Omental fat pad (tissue), 4 donors: Measurements from ENCODE around the gene NMT2. TPM values are rescaled to one million over a fixed set of nuclear protein-coding genes. Genes with fewer than 3 reads are reported as not detected.
"Not testable (repeated sequence)": the region's sequence is repeated elsewhere in the genome, so short reads cannot be mapped to it uniquely, and the experiment has no call there.

Experiments used
- ATAC-seq: fragments of 150-250 bp; one replicate; pipeline ENCODE4 v1.9.1; 2016; ENCODE audit warnings: mild to moderate bottlenecking, moderate library complexity; ENCODE audit not compliant: low FRiP score
- DNase-seq: peaks from one replicate; pipeline ENCODE4 v3.0.0-alpha.2; 2019; ENCODE audit warnings: low spot score
- total RNA-seq, 4 donors: library from RNA; depleted of rRNA; stranded (reverse); fragments of >200 nt; gene quantifications; one replicate each; pipeline ENCODE4 v1.1.0, GENCODE V29; 2016
- TF ChIP-seq, protein P1 (sequence below), 3 donors: fragments of 450-650 bp; IDR thresholded peaks; one replicate each; pipeline ENCODE4 v1.5.1; 2016 to 2017; ENCODE audit warnings: antibody characterized with exemption in 3 of 3, mild to moderate bottlenecking in 3 of 3, moderate library complexity in 2 of 3

The NMT2 gene
- total RNA-seq, 4 donors from 2014 or later, result 25.1 to 96.4 (median 72.8) TPM

GRCh38 chr10:15208221-15208620, 39.7 kb upstream of the NMT2 start:
- no peak for DNase-seq
- TF ChIP-seq, protein P1, sequence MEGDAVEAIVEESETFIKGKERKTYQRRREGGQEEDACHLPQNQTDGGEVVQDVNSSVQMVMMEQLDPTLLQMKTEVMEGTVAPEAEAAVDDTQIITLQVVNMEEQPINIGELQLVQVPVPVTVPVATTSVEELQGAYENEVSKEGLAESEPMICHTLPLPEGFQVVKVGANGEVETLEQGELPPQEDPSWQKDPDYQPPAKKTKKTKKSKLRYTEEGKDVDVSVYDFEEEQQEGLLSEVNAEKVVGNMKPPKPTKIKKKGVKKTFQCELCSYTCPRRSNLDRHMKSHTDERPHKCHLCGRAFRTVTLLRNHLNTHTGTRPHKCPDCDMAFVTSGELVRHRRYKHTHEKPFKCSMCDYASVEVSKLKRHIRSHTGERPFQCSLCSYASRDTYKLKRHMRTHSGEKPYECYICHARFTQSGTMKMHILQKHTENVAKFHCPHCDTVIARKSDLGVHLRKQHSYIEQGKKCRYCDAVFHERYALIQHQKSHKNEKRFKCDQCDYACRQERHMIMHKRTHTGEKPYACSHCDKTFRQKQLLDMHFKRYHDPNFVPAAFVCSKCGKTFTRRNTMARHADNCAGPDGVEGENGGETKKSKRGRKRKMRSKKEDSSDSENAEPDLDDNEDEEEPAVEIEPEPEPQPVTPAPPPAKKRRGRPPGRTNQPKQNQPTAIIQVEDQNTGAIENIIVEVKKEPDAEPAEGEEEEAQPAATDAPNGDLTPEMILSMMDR (IDR thresholded peaks at IDR 0.05), result no peak
- ATAC-seq, result no peak

GRCh38 chr10:15207410-15207809, 38.9 kb upstream of the NMT2 start:
- not testable (repeated sequence) for DNase-seq, ATAC-seq

- TF ChIP-seq, protein P1 (IDR thresholded peaks at IDR 0.05), result no peak
- ATAC-seq, result no peak
- no peak for DNase-seq
These were observed 34.1 kb upstream of the NMT2 start for GRCh38 chr10:15202639-15203038.

- ATAC-seq, DNase-seq: not testable (repeated sequence)
These were observed 33.8 kb upstream of the NMT2 start for GRCh38 chr10:15202301-15202621.

DNA sequence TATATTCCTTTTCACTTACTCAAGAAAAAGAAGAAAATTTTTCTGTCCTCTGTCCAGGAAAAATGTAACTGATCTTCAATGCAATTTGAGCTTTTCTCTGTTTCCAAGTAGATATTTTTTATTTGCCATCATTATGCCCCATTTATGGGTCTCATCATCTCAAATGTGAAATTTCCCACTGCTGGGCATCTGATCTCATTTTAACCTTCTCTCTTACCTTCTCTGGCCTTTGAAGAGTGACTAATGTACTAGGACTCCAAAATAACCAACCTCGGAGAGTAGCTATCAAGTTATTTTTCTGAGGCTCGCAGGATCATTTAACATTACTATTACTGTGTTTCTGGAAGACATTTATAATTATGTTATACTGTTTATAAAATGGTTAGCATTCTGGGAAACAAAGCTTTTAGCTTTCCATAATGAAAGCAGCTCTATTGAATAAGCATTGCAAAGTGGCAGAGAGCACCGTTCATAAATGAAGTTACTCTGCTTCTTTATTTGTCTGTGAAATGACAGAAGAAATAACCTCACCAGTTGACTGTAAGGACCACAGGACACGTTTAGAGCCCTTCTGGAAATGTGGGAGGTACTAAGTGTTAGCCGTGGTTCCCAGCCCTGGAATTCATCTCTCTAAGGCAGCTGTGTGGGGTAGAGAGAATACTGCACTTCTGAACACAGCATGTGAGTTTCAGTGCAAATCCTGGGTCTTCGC, 33.3 kb upstream of the NMT2 start:
- no peak for DNase-seq
- TF ChIP-seq, protein P1 (IDR thresholded peaks at IDR 0.05), result no peak
- ATAC-seq, result no peak

DNA sequence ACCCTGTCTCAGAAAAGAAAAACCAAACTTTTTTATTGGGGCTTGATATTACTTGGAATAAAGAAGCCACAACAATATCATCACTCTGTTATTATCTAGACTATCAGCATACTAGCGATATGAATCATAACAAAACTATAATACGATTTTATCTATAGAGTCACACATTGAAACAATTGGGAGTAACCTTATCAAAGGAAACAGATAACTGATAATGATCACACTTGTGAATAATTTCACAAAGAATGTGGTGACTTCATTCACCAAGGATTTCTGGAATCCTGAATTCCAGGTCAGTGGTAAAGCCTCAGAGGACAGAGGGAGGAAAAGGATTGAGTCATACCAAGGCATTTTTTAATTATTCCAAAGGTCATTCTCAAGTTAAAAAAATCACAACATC, 32.1 kb upstream of the NMT2 start:
- DNase-seq, result no peak
- ATAC-seq, result peak; percentile 60
- TF ChIP-seq, protein P1 (IDR thresholded peaks at IDR 0.05), result no peak

DNA sequence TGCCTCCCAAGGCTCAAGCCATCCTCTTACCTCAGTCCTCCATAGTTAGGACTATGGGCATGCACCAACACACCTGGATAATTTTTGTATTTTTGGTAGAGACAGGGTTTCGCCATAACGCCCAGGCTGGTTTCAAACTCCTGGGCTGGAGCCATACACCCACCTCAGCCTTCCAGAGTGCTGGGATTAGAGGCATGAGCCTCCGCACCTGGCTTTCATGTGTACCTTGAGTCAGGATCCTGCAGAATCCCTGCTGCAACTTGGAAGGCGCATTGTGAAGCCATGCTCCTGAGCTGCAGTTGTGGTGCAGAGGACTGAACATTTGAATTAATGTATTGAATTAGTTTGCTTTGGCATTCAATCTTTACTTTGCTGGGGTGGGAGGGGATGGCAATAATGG, 29.4 kb upstream of the NMT2 start:
- DNase-seq (no peak), ATAC-seq (no peak)
- TF ChIP-seq, protein P1 (IDR thresholded peaks at IDR 0.05), result no peak

DNA sequence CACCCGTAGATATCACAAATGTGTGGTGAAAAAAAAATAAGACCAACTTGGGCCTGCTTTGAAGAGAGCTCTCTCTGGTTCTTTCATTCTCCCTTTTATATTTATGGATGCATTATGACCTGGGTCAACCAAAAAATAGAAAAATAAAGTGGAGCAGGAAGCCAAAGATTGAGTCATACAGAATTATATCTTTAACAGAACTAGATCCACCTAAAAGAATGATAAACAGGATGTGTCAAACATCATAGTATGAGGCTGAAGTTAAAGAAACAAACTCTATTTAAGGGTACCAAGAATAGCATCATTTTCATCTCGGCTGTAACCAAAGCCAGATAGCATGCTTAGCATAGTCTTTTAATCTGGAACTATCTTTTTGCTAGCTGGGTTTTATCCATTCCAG, 28.8 kb upstream of the NMT2 start:
- ATAC-seq (no peak), DNase-seq (no peak)
- TF ChIP-seq, protein P1 (IDR thresholded peaks at IDR 0.05), result no peak
